Measurements from ENCODE around the gene UXT.
"Not testable (repeated sequence)": the region's sequence is repeated elsewhere in the genome, so short reads cannot be mapped to it uniquely, and the experiment has no call there.

UXT gene, protein sequence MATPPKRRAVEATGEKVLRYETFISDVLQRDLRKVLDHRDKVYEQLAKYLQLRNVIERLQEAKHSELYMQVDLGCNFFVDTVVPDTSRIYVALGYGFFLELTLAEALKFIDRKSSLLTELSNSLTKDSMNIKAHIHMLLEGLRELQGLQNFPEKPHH

DNA sequence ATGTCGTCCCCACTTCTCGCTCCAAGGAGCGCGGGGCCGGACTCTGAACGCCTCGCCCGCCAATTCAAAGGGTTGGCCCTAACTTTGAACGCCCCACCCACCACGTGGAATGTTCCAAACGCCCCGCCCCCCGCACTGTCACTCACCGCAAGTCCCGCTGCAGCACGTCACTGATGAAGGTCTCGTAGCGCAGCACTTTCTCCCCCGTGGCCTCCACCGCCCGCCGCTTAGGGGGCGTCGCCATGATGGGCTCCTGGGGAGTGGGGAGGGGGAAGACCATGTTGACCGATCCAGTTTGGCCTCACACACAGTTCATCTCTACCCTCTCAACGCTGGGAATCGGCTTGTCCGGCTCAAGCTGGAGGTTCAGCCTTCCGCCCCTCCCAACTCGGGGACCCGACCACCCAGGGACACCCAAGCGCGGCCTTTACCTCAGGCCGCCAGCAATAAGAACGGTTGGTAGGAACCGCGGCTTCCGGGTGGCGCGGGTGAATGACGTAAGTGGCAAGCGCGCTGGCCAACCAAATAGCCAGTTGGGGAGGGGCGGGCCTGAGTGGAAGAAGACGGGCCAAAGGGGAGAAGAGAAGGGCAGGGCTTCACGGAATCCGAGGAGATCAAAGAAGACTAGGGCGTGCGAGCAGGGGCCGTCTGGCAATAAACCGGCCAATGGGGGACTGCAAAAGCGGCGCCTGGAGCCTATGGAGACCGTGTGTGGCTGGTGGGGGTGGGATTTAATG is at the start of gene UXT:
Gene UXT (minus strand): TSS at position 497 of the 737 bp plus-strand sequence. CDS start 253 bp downstream, at position 244.
- peak; percentile 92 for DNase-seq (ENCODE audit: low spot score)

DNA sequence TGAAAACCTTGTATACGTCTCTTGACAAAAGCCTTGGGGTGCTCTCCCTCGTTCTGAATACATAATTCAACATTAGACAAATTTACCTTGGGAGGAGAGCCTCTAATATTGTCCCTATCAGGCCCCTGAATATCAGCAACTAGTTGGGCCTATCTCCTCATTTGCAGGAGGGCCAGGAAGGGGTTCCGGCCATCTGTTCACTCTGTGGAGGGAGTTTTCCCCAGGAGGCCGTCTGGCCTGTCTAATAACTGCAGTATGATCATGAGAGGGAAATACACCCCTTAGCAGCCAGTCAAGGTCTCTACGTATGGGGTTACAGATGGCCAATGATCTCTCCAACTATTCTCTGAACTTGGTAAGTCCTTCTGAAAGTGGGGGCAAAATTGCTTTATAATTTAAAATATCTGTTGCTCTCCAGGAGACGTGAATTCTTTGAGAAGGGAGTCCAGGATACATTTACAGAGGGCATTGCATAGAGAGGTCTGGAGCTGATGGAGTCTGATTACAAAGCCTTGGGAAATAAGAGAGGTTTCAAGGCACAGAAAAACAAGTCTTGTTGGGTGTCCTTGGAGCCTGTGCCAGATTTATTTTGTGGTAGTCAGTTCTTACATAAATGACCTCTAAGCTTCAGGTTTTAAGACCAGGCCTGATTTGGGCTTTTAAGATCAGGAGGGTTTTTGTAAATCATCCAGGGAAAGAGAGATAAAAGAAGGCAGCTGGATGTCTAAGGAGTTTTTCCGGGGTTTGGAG is 48.2 kb upstream of the UXT start:
- DNase-seq (ENCODE audit: low spot score): no peak

DNA sequence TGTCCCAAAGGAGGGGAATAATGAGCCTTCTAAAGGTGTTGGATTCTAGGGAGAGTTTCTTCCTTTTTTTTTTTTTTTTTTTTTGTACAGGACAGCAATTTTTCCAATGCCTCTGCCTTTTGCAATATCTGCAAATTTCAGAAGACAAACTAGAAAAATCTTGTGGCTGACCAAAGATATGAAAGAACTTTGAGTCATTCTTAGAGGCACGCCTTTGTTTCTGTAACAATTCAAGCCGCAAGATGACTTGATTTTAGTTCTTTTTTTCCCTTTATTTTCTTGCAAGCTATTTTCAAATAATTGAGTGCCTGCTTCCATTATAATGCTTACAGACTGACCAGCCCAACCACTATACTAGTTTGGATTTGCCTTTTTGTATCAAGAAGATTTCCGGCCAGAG is 47.6 kb upstream of the UXT start:
- DNase-seq (ENCODE audit: low spot score): no peak

DNA sequence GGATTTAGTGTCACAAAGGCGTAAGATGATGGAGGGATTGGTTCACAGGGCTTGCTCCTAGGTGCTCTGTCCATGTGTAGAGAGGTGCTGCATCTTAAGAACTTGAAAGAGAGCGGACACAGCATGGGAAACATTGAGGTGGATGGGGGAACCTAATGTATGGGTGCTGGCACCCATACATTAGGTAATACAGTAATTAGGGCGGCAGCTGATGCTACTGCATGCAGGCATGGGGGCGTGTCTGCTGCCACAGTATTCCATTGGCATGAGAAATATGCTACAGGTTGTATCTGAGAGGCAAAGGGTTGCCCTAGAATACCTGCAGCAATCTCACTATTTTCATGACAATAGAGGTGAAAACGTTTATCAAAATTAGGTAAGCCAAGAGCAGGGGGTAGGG is 45.8 kb upstream of the UXT start:
- DNase-seq (ENCODE audit: low spot score): no peak

DNA sequence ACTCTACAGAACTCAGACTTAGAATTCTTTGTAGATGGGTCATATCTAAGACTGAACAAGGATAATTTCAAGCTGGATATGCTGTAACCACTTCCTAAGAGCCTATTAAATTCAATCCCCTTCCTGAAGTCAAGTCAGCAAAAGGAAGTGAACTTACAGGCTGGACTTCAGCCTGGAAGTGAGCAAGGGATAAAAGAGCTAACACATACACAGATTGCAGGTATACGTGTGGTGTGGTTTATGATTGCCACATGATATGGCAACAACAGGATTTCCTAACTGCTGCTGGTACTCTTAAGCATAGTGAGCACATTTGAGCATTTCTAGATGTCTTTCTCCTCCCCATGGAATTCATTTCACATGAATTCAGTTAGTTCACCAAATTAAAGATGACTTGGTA is 38.2 kb upstream of the UXT start:
- DNase-seq (ENCODE audit: low spot score): no peak

DNA sequence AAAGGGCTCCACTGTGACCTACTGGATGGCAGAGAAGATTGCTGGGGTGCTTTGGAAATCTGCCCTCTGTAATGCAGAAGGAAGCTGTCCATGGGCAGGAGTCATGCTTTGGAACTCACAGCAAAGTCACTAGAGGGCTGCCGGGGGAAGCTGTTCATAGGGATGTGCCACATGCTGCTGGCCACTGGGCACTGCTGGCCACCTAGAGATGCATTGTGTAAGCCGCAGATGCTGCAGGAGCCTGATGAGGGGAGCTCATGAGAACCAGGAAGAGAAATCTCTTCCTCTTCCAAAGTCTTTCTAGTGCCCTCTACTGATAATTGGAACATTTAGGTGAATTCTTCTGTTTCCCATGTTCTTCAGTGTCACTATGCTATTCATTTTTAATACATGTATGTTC is 31.2 kb upstream of the UXT start:
- DNase-seq (ENCODE audit: low spot score): no peak

DNA sequence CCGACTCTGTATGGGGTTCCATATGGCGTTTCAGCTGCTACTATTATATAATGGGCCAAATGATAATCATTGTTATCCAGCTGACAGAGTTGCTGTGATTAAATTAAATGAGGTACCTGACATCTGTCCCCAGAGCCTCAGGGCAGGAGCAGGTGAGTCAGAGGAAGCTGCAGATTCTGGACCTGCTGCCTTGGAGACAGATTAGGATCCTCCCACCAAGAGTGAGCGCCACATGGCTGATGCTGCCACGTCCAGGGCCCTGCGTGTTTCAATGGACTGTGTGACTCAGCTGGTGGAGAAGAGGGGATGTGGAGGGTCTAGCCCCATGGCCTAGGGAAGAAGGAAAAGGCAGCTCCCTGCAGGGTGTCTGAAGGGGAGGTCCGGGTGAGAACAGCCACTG is 28.3 kb upstream of the UXT start:
- DNase-seq (ENCODE audit: low spot score): no peak

DNA sequence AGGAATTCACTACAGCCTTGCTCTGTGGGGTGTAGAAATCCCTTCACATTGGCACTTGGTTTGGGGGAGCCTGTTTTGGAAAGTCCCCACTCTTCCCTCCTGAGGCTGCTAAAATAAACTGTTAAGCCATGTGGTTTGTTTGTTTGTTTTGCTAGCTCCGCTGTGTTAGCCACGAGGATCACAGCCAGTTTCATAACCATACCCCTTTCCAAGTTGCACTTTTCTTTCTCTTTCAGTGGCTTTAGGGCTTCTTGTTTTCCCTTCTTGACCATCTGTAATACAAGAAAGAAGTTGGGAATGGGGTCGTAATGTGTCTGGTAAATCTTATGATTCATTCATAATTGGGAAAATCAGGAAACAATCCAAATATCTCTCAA is 24.8 kb upstream of the UXT start:
- DNase-seq (ENCODE audit: low spot score): no peak

DNA sequence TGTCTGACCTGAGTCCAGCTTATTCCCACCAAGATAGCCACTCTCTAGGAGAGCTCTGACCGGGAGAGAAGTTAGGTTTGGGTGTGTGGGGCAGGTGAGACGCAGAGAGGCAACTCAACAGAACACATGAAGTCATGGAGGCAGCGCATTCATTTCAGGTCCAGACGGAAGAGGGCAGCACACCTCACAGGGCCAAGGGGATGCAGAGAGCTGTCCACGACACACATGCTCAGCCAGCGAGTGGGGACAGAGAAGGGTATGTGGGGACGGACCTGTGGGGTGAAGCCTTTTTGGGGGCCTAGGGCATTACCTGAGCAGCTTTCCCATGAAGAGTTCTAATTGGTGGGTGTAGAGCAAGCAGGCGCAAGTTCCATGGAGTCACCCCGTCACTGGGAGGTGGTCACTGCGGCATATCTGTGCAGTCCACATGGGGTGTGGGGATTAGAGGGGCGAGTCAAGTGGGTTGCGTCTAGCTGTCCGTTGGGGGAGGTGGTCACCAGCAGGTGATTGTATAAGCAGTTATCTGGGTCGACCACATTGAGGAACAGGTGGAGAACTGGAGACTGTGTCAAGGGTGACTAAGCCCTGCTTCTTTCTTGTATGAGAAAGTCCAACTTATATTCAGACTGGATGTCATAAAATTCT is 24.3 kb upstream of the UXT start:
- DNase-seq (ENCODE audit: low spot score): no peak

DNA sequence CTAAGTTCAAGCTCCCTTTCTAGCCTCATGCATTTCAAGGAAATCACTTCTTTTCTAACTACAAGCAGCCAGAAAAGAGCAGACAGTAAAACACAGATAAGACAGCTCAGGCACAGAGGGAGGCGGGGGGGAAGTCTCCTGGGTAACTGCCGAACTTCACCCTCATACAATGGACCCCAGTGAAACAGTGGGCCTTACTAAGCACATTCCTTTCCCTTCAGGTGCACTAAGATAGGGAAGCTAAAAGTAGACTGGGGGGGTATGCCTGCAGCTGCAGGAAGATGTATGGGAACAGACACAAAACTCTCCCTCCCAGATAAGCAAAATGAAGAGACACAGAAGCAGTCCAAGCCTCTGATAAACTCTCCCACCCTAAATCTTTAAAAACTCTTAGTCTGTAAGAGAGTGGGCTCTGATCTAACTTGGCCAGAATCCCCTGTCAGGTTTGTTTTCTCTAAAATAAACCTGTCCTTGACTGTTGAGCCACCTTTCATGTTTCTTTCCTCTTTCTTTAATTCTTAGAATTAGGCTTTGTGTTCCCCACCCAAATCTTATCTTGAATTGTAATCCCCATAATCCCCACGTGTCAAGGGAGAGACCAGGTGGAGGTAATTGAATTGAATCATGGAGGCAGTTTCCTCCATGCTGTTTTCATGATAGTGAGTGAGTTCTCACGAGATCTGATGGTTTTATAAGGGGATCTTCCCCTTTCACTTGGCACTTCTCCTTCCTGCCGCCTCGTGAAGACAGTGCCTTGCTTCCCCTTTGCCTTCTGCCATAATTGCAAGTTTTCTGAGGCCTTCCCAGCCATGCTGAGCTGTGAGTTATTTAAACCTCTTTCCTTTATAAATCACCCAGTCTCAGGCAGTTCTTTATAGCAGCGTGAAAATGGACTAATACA is 17.2 kb upstream of the UXT start:
- DNase-seq (ENCODE audit: low spot score): not testable (repeated sequence)

DNA sequence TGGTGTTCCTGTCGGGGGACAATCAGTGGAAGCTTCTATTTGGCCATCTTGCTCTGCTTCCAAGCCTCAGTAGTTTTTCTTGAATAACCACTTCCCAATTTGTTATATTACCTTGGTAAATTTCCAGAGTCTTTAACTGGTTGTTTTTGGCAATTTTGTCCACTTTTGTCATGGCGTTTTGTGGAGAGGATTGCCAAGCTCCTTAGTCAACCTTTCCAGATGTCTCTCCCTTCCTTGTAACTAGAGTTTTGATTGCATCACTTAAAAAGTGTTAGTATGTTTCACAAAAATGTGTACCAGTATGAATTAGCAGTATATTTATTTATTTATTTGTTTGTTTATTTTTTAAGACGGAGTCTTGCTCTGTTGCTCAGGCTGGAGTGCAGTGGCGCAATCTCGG is 15.8 kb upstream of the UXT start:
- DNase-seq (ENCODE audit: low spot score): no peak

DNA sequence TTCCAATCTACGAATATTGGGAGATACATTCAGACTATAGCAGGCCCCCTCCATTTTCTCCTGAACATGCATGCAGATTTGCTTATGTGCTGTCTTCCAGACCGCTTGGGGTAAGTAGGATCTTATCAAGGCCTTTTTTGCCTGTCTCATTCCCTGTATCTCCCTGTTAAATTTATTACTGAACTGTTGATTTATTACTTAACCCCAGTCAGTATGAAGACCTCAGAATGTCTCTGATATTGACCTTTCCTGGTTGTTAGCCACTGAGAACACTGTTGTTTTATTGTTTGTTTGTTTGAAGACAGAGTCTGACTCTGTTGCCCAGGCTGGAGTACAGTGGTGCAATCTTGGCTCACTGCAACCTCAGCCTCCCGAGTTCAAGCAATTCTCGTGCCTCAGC is 6.8 kb upstream of the UXT start:
- DNase-seq (ENCODE audit: low spot score): not testable (repeated sequence)

DNA sequence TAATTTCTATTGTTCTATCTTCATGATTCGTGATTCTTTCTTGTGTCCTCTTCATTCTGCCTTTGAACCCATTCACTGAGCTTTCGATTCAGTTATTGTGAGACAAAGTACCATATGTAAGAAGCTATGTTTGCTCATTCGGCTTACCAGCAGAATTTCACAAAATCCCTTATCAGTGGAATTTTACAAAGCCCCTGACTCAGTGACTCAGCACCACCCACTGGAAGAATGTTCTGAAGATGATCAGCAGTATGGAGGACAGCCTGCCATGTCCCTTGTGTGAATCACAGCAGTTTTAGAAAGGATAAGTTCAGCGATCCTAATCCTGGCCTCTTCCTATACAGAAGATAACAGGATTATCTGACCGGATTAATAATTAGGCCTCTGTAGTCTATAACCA is 5.8 kb upstream of the UXT start:
- no peak for DNase-seq (ENCODE audit: low spot score)

DNA sequence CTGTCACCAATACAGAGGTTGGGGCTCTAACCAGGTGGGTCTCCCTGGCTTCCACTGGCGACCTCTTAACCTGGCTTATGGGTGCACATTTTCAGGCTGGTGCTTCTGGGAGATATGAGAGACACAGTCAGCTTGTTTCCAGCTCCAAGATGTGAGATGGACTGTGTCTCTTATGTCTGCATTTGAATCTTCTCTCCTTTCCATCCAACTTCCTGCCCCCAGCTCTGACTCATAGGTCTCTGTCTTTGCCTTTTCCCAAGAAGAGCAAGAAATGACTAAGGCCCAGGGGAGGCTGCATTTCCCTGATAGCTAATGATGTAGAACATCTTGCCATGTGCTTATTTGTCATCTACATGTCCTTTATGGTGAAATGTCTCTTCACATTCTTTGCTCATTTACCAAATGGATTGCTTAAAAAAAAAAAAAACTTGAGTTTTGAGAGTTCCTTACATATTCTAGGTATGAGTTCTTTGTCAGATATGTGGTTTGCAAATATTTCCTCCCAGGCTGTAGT is 3.2 kb upstream of the UXT start:
- no peak for DNase-seq (ENCODE audit: low spot score)

DNA sequence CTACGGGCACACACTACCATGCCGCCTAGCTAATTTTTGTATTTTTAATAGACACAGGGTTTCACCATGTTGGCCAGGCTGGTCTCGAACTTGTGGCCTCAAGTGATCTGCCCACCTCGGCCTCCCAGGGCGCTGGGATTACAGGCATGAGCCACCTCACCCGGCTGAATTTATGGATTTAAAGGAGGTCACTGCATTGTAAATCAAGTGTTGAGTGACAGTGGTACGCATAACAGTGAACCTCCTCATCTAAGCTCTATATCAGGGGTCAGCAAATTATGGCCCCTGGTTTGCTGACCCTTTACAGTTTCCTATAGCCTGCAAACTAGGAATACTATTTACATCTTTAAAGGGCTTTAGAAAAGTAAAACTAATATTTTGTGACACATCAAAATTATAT is 2.6 kb upstream of the UXT start:
- DNase-seq (ENCODE audit: low spot score): no peak

DNA sequence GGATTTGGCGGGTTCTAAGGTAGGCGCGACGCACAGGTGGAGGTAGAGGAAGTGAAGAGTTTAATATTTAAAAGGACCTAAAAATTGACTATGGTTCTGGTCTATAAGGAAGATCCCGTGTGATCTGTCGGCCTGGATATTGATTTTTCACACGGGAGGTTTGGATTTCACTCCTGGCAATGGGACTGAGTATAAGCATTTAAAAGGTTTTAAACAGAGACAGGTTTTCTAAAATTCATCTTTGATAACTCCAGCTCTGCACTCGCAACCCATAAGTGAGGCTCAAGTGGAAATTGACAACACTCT is 394 bp upstream of the UXT start:
- DNase-seq (ENCODE audit: low spot score): no peak

DNA sequence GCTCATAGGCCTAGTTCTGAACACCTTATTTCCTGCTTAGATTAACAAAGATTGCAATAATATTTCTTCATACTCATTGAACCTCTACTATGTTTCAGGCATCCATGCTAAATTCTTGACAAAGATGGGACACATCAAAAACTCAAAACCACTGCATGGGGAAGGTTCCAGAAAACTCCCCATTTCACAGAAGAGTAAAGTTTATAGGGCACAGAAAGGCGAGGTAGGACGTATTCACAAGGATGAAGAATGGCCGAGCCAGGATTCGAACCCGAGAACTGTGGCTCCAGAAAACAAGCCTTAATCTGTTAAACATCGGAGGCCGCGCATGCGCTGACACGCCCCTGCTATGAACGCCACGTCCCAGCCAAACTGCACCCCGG is 688 bp downstream of the UXT start:
- no peak for DNase-seq (ENCODE audit: low spot score)

DNA sequence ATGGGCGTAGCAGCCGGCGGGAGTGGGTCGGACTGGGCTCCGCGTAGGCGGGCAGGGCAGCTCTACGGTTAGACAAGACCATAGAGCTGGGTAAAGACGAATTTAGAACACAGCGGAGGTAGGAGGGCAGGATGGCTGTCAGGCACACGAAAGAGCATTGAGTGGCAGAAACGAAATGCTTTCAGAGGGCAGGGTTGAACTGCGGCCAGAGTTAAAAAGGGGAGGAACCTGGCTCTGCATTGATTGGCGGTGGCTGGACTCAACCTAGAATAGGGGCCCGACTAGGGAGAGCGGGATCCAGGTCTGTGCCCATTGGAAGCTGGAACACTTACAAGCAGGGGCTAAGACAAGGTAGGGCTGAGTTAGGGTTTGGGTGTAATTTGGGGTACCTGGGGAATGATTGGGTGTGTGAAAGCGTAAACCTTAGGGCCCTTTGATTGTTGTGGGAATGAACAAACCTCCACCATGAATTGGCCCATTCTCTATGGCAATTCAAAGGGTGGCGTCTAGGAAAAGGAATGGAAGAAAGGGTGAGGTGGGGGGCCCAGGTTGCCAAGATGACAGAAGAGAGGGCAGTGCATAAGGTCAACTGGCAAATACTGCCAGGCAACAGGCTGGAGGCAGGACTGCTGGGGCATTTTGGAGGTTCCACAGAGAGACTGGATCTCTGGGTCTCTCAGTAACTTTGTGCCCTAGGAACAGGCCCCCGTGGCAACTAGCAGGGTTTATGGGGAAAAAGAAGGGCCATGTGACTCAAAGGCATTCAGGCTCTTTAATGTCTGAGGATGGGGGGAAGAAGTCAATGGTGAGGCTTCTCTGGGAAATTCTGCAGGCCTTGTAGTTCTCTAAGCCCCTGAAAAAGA is 7.7 kb downstream of the UXT start:
- no peak for DNase-seq (ENCODE audit: low spot score)

DNA sequence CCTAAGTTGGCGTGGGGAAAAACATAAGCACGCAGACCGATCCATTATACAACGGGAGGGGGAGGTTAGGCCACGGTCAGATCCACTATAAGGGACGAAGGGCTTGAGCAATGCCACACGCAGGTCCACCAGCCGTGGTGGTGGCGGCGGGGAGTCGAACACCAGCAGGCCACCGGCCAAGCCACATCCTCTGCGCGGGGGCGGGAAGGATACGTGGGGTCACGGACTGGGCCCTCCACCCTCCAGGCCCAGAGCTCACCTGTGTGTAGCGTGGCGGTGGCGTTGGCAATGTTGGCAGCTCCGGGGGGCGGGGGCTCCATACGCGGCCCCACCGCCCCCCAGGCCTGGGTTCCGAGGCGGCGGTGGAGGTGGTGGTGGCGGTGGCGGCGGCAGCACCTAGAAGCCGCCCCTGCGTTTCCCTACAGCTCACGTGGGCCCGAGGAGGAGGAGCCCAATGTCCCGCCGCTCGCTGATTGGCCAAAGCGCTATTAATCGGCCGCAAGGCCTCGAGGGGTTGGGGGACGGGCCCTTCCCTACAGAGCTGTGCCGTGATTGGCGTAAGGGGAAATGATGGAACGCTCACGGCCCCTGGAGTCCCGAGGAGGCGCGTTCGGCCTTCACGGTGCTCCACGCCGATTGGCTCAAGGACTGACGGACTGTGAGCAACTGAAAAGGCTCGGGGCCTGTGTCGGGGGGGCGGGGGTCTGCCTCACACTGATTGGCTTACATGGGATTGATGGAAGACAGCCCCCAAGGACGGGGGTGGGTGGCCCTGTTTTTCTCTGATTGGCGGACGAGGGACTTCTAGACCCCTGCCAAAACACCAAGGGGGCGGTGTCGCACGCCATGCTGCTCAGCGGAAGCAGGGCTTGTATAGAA is 8.6 kb downstream of the UXT start, which contains the start of gene ELK1:
Gene ELK1 (minus strand): TSS at position 400 of the 879 bp plus-strand sequence. CDS start 9,122 bp downstream, outside the sequence.
- DNase-seq (ENCODE audit: low spot score): peak; percentile 96

DNA sequence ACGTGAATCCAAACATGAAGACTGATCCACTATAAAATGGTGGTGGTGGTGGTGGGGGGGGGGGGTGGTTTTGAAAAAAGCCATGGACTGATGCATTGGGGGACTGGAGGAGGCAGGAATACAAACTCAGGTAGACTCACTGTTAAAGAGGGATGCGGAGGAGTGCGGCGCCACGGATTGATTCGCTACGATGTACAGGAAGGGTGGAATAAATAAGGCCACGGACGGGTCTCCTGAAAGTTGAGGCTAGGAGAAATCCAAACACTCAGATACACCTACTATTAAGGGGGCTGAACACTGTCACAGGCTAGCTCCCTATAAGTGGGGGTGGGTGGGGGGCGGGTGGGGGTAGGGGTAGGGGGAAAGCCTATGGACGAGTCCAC is 9.2 kb downstream of the UXT start:
- no peak for DNase-seq (ENCODE audit: low spot score)
